ENCODE results near the gene ZNF214.
"Not testable (repeated sequence)": the region's sequence is repeated elsewhere in the genome, so short reads cannot be mapped to it uniquely, and the experiment has no call there.

The ZNF214 gene

DNA sequence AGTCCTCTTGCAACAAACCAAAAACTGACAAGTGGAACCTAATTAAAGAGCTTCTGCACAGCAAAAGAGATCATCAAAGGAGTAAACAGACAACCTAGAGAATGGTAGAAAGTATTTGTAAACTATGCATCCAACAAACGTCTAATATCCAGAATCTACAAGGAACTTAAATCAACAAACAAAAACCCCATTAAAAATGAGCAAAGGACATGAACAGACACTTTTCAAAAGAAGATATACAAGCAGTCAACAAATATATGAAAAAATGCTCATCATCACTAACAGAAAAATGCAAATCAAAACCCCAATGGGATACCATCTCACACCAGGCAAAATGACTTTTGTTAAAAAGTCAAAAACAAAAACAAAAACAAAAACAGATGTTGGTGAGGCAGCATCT is 33.7 kb downstream of the ZNF214 start:
- DNase-seq: no peak

DNA sequence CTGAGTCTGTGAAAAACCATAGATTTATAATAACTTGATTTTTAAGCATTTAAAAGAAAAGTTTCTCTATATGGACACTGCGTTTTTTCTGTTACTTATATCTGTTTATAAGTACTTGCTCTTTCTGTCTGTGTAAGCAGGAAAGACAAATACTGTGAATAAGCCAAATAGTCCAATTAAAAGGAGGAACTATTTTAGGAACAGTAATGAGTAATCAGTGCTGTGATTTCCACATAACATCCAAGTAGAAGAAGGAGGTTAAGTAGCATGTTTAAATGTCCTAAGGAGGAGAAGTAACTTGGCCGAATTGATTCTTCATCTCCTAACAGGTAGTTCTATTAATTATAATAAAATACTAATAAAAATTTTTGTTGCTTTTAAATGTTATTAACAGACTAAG is 40.8 kb downstream of the ZNF214 start:
- peak in 1 of 2 donors; percentile 12 for DNase-seq

DNA sequence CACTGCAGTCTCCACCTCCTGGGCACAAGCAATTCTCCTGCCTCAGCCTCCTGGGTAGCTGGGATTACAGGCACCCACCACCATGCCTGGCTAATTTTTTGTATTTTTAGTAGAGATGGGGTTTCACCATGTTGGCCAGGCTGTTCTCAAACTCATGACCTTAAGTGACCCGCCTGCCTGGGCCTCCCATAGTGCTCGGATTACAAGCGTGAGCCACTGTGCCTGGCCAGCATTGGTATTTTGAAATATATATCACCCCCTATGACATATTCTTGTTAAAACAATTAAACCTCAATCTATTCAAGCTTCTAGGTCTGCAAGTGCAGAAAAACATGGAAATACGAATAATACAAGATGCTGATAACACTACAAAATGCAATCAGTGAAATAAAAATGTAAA is 50.3 kb downstream of the ZNF214 start:
- not testable (repeated sequence) for DNase-seq

DNA sequence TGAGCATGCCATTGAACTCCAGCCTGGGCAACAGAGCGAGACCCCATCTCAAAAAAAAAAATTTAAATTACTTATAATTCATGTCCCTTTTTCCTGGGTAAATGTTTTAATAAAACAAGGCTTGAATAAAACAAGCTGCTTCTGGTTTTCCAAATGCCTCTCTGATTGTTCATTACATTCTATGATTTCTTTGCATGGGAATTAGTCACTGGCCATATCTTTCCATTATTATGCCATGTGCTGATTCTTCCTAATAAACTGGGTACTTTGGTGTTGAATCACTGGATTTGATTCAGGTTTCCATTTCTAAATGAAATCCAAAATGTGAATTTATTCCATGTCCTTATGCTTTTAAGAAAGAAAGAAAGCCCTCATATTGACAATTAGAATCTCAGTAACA is 51.3 kb downstream of the ZNF214 start:
- DNase-seq: no peak

DNA sequence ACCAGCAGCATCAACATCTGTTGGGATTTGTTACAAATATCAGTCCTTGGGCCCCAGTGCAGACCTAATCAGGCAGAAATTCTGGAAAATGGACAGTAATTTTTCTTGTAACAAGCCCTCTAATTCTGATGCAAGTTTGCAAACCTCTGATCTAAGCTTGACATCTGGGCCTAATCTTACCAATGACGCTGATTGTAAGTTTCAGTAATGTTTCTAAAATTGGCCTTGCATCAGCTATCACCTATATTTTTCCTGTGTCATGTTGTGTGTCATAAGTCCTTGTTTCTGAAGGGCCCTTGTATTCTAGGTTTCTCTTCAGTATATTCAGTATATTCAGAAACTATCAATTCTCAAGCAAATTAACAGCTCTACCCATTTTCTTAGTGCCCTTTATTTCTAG is 57.5 kb downstream of the ZNF214 start:
- DNase-seq: no peak

DNA sequence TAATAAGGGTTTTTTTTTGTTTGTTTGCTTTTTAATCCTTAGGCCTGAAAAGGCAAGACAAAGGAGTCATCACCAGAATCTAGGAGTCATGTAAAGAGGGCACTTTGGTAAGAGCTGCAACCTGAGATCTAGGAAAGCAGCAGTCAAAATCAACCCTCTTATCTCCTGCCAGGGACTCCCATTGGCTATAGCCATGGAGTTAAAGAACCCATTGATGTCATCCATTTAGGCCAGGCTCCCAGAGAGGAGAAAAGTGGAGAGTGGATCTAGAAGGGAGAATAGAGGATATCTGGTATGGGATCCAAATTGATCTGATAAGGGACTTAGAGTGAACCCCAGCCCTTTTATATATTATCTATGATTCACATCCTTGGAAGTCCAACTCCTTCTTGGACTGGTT is 58.0 kb downstream of the ZNF214 start:
- DNase-seq: no peak

DNA sequence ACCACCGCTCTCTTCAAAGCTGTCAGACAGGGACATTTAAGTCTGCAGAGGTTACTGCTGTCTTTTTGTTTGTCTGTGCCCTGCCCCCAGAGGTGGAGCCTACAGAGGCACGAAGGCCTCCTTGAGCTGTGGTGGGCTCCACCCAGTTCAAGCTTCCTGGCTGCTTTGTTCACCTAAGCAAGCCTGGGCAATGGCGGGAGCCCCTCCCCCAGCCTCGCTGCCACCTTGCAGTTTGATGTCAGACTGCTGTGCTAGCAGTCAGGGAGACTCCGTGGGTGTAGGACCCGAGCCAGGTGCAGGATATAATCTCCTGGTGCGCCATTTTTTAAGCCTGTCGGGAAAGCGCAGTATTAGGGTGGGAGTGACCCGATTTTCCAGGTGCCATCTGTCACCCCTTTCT is 65.9 kb downstream of the ZNF214 start:
- not testable (repeated sequence) for DNase-seq
